Tibial nerve (tissue), 4 donors: ENCODE measurements around the gene MBD2. TPM values are rescaled to one million over a fixed set of nuclear protein-coding genes. Genes with fewer than 3 reads are reported as not detected.

Experiments
- DNase-seq, 2 donors: peaks; one replicate each; pipeline ENCODE4 v3.0.0-alpha.2; 2019; ENCODE audit warnings: low spot score in 2 of 2
- H3K27ac ChIP-seq, 4 donors: fragments of 200-600 bp; sonication (generic) in 3 of 4; one replicate each; pipeline ENCODE4 v1.5.1; 2017 to 2019; ENCODE audit warnings: mild to moderate bottlenecking in 1 of 4
- H3K27me3 ChIP-seq, 2 donors: fragments of 200-600 bp; sonication (generic) in 1 of 2; one replicate each; pipeline versions ENCODE4 v1.5.1 to v1.6.0; 2017 to 2019
- H3K36me3 ChIP-seq, 3 donors: fragments of 200-600 bp; sonication (generic); one replicate each; pipeline ENCODE4 v1.5.1; 2018 to 2019
- H3K4me1 ChIP-seq, 4 donors: fragments of 200-600 bp; sonication (generic) in 3 of 4; one replicate each; pipeline ENCODE4 v1.5.1; 2017 to 2019
- H3K4me3 ChIP-seq, 4 donors: fragments of 200-600 bp; sonication (generic) in 3 of 4; one replicate each; pipeline ENCODE4 v1.5.1; 2017 to 2019; ENCODE audit warnings: mild to moderate bottlenecking in 1 of 4, moderate library complexity in 1 of 4
- H3K9me3 ChIP-seq, 4 donors: fragments of 200-600 bp; sonication (generic) in 3 of 4; one replicate each; pipeline ENCODE4 v1.5.1; 2017 to 2019
- CTCF ChIP-seq, 5 experiments: fragments of 200-600 bp in 3 of 5; fragments of 450-650 bp in 2 of 5; sonication (generic) in 3 of 5; IDR thresholded peaks; one replicate each; pipeline ENCODE4 v1.5.1; 2016 to 2019; ENCODE audit warnings: antibody characterized with exemption in 5 of 5, mild to moderate bottlenecking in 3 of 5, moderate library complexity in 2 of 5
- EP300 ChIP-seq, 2 donors: sonication (generic); formaldehyde crosslinking; IDR thresholded peaks; one replicate each; pipeline ENCODE4 v1.6.1; 2017; ENCODE audit warnings: antibody characterized with exemption in 2 of 2, mild to moderate bottlenecking in 1 of 2
- POLR2A ChIP-seq, 2 donors: fragments of 450-650 bp; IDR thresholded peaks; one replicate each; pipeline ENCODE4 v1.6.1; 2017; ENCODE audit warnings: antibody characterized with exemption in 2 of 2, mild to moderate bottlenecking in 2 of 2, moderate library complexity in 2 of 2
- WGBS, 2 donors: methylation state at CpG; one replicate each; pipeline ENCODE4 v1.1.5; 2018; 5-methylcytosine and 5-hydroxymethylcytosine counted together
- total RNA-seq, 4 donors: library from RNA; depleted of rRNA; stranded (reverse); fragments of >200 nt; gene quantifications; one replicate each; pipeline ENCODE4 v1.1.0, GENCODE V29; 2016

The MBD2 gene
- total RNA-seq, 4 donors from 2014 or later, result 32.1 to 60.6 (median 37.8) TPM

GRCh38 chr18:54161267-54161666 lies 63.2 kb downstream of the MBD2 start:
- no peak overlapping the region for H3K4me3 ChIP-seq
- TF ChIP-seq POLR2A (IDR thresholded peaks at IDR 0.05), result no peak
- no peak for TF ChIP-seq EP300 (IDR thresholded peaks at IDR 0.05)
- TF ChIP-seq CTCF (IDR thresholded peaks at IDR 0.05), result no peak
- H3K36me3 ChIP-seq, result peaks cover 0 to 87% (median 14%) of the 10 kb centered on the region in 3 donors
- H3K9me3 ChIP-seq, result no peaks in the 10 kb centered on the region
- H3K27me3 ChIP-seq, result no peaks in the 10 kb centered on the region
- DNase-seq, result no peak
- H3K27ac ChIP-seq, result peak overlapping the region in 1 of 4 donors; percentile 68
- peaks cover 0 to 27% (median 0%) of the 10 kb centered on the region in 4 donors for H3K4me1 ChIP-seq

- Histone ChIP-seq H3K9me3 (no peaks in the 10 kb centered on the region), H3K27me3 (no peaks in the 10 kb centered on the region), H3K4me1 (peaks cover 0 to 27% (median 0%) of the 10 kb centered on the region in 4 donors), H3K36me3 (peaks cover 0 to 87% (median 14%) of the 10 kb centered on the region in 3 donors), H3K27ac (peak overlapping the region in 2 of 4 donors; percentile 46 to 49), H3K4me3 (no peak overlapping the region)
- no peak for TF ChIP-seq EP300 (IDR thresholded peaks at IDR 0.05)
- TF ChIP-seq POLR2A (IDR thresholded peaks at IDR 0.05), result no peak
- no peak for TF ChIP-seq CTCF (IDR thresholded peaks at IDR 0.05)
- WGBS, 2 donors, result 37 to 44% methylated on average over 1 of the region's 1 CpG
- no peak for DNase-seq
These were observed 64.6 kb downstream of the MBD2 start for GRCh38 chr18:54159906-54160305.

- H3K27ac ChIP-seq, result no peak overlapping the region
- H3K36me3 ChIP-seq, result peaks cover 0 to 88% (median 12%) of the 10 kb centered on the region in 3 donors
- TF ChIP-seq POLR2A (IDR thresholded peaks at IDR 0.05) (no peak), EP300 (IDR thresholded peaks at IDR 0.05) (no peak), CTCF (IDR thresholded peaks at IDR 0.05) (no peak)
- H3K9me3 ChIP-seq, result no peaks in the 10 kb centered on the region
- peaks cover 0 to 27% (median 0%) of the 10 kb centered on the region in 4 donors for H3K4me1 ChIP-seq
- no peak overlapping the region for H3K4me3 ChIP-seq
- WGBS, 2 donors, result 89 to 93% methylated on average over 7 of the region's 7 CpGs
- no peak for DNase-seq
- no peaks in the 10 kb centered on the region for H3K27me3 ChIP-seq
These were observed 66.7 kb downstream of the MBD2 start for GRCh38 chr18:54157646-54158385.

GRCh38 chr18:54155412-54155811 lies 69.1 kb downstream of the MBD2 start:
- Histone ChIP-seq H3K4me1 (peaks cover 0 to 8% (median under 1%) of the 10 kb centered on the region in 4 donors), H3K36me3 (peaks cover 0 to 81% (median 12%) of the 10 kb centered on the region in 3 donors), H3K4me3 (no peak overlapping the region), H3K27me3 (no peaks in the 10 kb centered on the region), H3K9me3 (no peaks in the 10 kb centered on the region), H3K27ac (no peak overlapping the region)
- 88% methylated on average over 3 of the region's 3 CpGs for WGBS, 2 donors
- TF ChIP-seq EP300 (IDR thresholded peaks at IDR 0.05) (no peak), POLR2A (IDR thresholded peaks at IDR 0.05) (no peak), CTCF (IDR thresholded peaks at IDR 0.05) (no peak)
- DNase-seq, result no peak

- Histone ChIP-seq H3K4me1 (peaks cover 0 to 9% (median 2%) of the 10 kb centered on the region in 4 donors), H3K36me3 (peaks cover 0 to 70% (median 7%) of the 10 kb centered on the region in 3 donors), H3K27me3 (no peaks in the 10 kb centered on the region), H3K27ac (no peak overlapping the region), H3K4me3 (no peak overlapping the region), H3K9me3 (no peaks in the 10 kb centered on the region)
- TF ChIP-seq CTCF (IDR thresholded peaks at IDR 0.05), result no peak
- TF ChIP-seq EP300 (IDR thresholded peaks at IDR 0.05), result no peak
- no peak for TF ChIP-seq POLR2A (IDR thresholded peaks at IDR 0.05)
- no peak for DNase-seq
- WGBS, 2 donors, result 77 to 81% methylated on average over 4 of the region's 4 CpGs
These were observed 70.2 kb downstream of the MBD2 start for GRCh38 chr18:54154231-54154630.
